ENCODE data around the gene ASTN2. TPM values are rescaled to one million over a fixed set of nuclear protein-coding genes. Genes with fewer than 3 reads are reported as not detected.

The ASTN2 gene
- polyA plus RNA-seq, 1 experiment = 6.6 TPM

GRCh38 chr9:117459913-117460312 is 45.1 kb upstream of the ASTN2 start:
- ChIA-PET POLR2A (no interaction called here), CTCF (no interaction called here)
- H3K27ac ChIP-seq (ENCODE audit: low read depth, low read length) = no peak overlapping the region
- H3K27me3 ChIP-seq (ENCODE audit: control insufficient read depth, insufficient read depth, low read length) = no peaks in the 10 kb centered on the region
- no peak for TF ChIP-seq CTCF (IDR thresholded peaks at IDR 0.05; ENCODE audit: low read depth, low read length)
- H3K4me3 ChIP-seq (ENCODE audit: low read depth, low read length) = no peak overlapping the region
- H3K9me3 ChIP-seq (ENCODE audit: control insufficient read depth, insufficient read depth, low read length) = peaks cover 6% of the 10 kb centered on the region; the same call in 1 of the 2 replicates
- DNase-seq (ENCODE audit: low read depth, low spot score) = no peak

DNA sequence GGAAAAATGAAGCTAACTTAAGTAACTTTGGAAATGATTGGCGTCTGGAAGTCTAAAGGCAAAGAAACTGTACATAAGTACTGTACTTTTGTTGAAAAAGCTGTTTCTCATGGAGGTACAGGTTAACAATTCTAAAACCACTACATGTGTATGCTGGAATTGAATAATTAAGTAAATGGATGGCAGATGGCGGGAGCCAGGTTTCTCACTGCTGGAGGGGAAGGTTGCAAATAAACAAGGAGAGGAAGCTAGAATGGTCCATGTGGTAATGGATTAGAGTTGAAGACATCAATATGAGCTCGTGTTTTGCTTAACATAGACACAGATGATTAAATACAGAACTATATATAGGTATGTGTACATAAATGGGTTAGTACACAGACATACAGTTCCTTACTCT is 43.2 kb upstream of the ASTN2 start:
- peaks cover 6% of the 10 kb centered on the region; the same call in 1 of the 2 replicates for H3K9me3 ChIP-seq (ENCODE audit: control insufficient read depth, insufficient read depth, low read length)
- no peaks in the 10 kb centered on the region for H3K27me3 ChIP-seq (ENCODE audit: control insufficient read depth, insufficient read depth, low read length)
- no peak overlapping the region for H3K4me3 ChIP-seq (ENCODE audit: low read depth, low read length)
- no peak for TF ChIP-seq CTCF (IDR thresholded peaks at IDR 0.05; ENCODE audit: low read depth, low read length)
- CTCF ChIA-PET = no interaction called here
- H3K27ac ChIP-seq (ENCODE audit: low read depth, low read length) = no peak overlapping the region
- DNase-seq (ENCODE audit: low read depth, low spot score) = no peak
- POLR2A ChIA-PET = no interaction called here

DNA sequence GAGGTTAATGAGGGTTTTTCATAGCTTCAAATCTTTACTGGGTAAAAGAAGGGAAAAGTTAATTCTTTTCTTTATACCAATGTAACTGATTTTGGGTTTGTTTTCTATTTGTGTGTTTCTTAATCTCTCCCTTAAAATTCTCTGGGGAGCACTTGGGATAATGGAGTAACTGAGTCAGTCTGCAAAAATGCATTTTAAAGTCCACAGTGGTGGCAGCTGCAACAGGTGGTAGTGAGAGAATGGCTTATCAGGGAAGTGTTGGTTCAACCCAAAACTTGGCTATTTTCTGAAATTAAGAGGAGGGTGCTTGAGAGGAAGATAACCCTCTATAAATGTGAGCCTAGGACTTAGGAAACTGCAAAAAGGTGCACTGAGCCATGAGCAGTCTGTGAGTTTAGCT is 39.9 kb upstream of the ASTN2 start:
- POLR2A ChIA-PET = no interaction called here

GRCh38 chr9:117453737-117454136 is 38.9 kb upstream of the ASTN2 start:
- POLR2A ChIA-PET = no interaction called here
- H3K27ac ChIP-seq (ENCODE audit: low read depth, low read length) = no peak overlapping the region
- no peak overlapping the region for H3K4me3 ChIP-seq (ENCODE audit: low read depth, low read length)
- CTCF ChIA-PET = no interaction called here
- no peak for TF ChIP-seq CTCF (IDR thresholded peaks at IDR 0.05; ENCODE audit: low read depth, low read length)
- no peaks in the 10 kb centered on the region for H3K9me3 ChIP-seq (ENCODE audit: control insufficient read depth, insufficient read depth, low read length)
- DNase-seq (ENCODE audit: low read depth, low spot score) = no peak
- H3K27me3 ChIP-seq (ENCODE audit: control insufficient read depth, insufficient read depth, low read length) = no peaks in the 10 kb centered on the region

More for the DNA sequence above, 39.9 kb upstream of the ASTN2 start:
- H3K27me3 ChIP-seq (ENCODE audit: control insufficient read depth, insufficient read depth, low read length) = no peaks in the 10 kb centered on the region
- TF ChIP-seq CTCF (IDR thresholded peaks at IDR 0.05; ENCODE audit: low read depth, low read length) = no peak
- no peak for DNase-seq (ENCODE audit: low read depth, low spot score)
- H3K9me3 ChIP-seq (ENCODE audit: control insufficient read depth, insufficient read depth, low read length) = no peaks in the 10 kb centered on the region
- H3K27ac ChIP-seq (ENCODE audit: low read depth, low read length) = no peak overlapping the region
- no peak overlapping the region for H3K4me3 ChIP-seq (ENCODE audit: low read depth, low read length)
- CTCF ChIA-PET = no interaction called here

- Histone ChIP-seq H3K9me3 (ENCODE audit: control insufficient read depth, insufficient read depth, low read length) (no peaks in the 10 kb centered on the region), H3K4me3 (ENCODE audit: low read depth, low read length) (no peak overlapping the region), H3K27ac (ENCODE audit: low read depth, low read length) (no peak overlapping the region), H3K27me3 (ENCODE audit: control insufficient read depth, insufficient read depth, low read length) (no peaks in the 10 kb centered on the region)
- DNase-seq (ENCODE audit: low read depth, low spot score) = no peak
- POLR2A ChIA-PET = no interaction called here
- no peak for TF ChIP-seq CTCF (IDR thresholded peaks at IDR 0.05; ENCODE audit: low read depth, low read length)
- CTCF ChIA-PET = no interaction called here
Observed at GRCh38 chr9:117451311-117451710, 36.5 kb upstream of the ASTN2 start.

All from AG04450 (cell line).